MM.1S (cell line): ENCODE data around the gene ST6GAL1.

Source experiments
- DNase-seq: peaks from one replicate; pipeline ENCODE4 v3.0.0-alpha.2; 2015
- H2AFZ ChIP-seq: fragments of 300-600 bp; sonication (generic); 2 replicates; pipeline ENCODE4 v1.6.0; 2016; ENCODE audit warnings: antibody characterized with exemption, low read length
- H3F3A ChIP-seq: fragments of 300-600 bp; sonication (generic); 2 replicates; pipeline ENCODE4 v1.6.1; 2016; ENCODE audit warnings: mild to moderate bottlenecking, antibody characterized with exemption, low read length, moderate library complexity, mixed read lengths; ENCODE audit not compliant: insufficient read depth
- H3K27ac ChIP-seq: fragments of 300-600 bp; sonication (generic); 2 replicates; pipeline ENCODE4 v1.5.1; 2016; ENCODE audit warnings: mild to moderate bottlenecking, low read length
- H3K27me3 ChIP-seq: fragments of 300-600 bp; sonication (generic); replicated peaks from 2 replicates; pipeline ENCODE4 v1.6.0; 2016; ENCODE audit warnings: low read length; ENCODE audit not compliant: insufficient read depth
- H3K36me3 ChIP-seq: fragments of 300-600 bp; sonication (generic); replicated peaks from 2 replicates; pipeline ENCODE4 v1.6.1; 2016; ENCODE audit warnings: mild to moderate bottlenecking, low read length, mixed read lengths; ENCODE audit not compliant: insufficient read depth
- H3K4me1 ChIP-seq: fragments of 300-600 bp; sonication (generic); 2 replicates; pipeline ENCODE4 v1.6.1; 2016; ENCODE audit warnings: low read length, mixed read lengths
- H3K4me2 ChIP-seq: fragments of 300-600 bp; sonication (generic); 2 replicates; pipeline ENCODE4 v1.6.0; 2016; ENCODE audit warnings: low read depth, low read length
- H3K4me3 ChIP-seq: fragments of 300-600 bp; sonication (generic); 2 replicates; pipeline ENCODE4 v1.5.1; 2016; ENCODE audit warnings: low read length, mixed read lengths
- H3K79me2 ChIP-seq: fragments of 300-600 bp; sonication (generic); 2 replicates; pipeline ENCODE4 v1.6.1; 2016; ENCODE audit warnings: mixed run types, low read length, mixed read lengths
- H3K9ac ChIP-seq: fragments of 300-600 bp; sonication (generic); 2 replicates; pipeline ENCODE4 v1.6.1; 2016; ENCODE audit warnings: low read length, mixed read lengths
- H3K9me2 ChIP-seq: fragments of 300-600 bp; sonication (generic); replicated peaks from 2 replicates; pipeline ENCODE4 v1.6.1; 2016; ENCODE audit warnings: mild to moderate bottlenecking, low read length, mixed read lengths; ENCODE audit not compliant: insufficient read depth
- H3K9me3 ChIP-seq: fragments of 300-600 bp; sonication (generic); replicated peaks from 2 replicates; pipeline ENCODE4 v1.6.1; 2016; ENCODE audit warnings: mild to moderate bottlenecking, low read length, mixed read lengths; ENCODE audit not compliant: insufficient read depth
- H4K20me1 ChIP-seq: fragments of 300-600 bp; sonication (generic); 2 replicates; pipeline ENCODE4 v1.6.1; 2016; ENCODE audit warnings: mild to moderate bottlenecking, low read length, moderate library complexity, mixed read lengths; ENCODE audit not compliant: insufficient read depth
- EZH2 ChIP-seq: fragments of 300-600 bp; sonication (generic); optimal IDR thresholded peaks from 2 replicates; pipeline ENCODE3; 2017; ENCODE audit warnings: low read depth, mild to moderate bottlenecking, antibody characterized with exemption, low read length, mixed read lengths
- EZH2phosphoT487 ChIP-seq: fragments of 300-600 bp; sonication (generic); IDR thresholded peaks from 2 replicates; pipeline ENCODE4 v1.6.1; 2018; ENCODE audit warnings: antibody characterized with exemption, low read length
- TF ChIP-seq, protein P1 (sequence below): fragments of 300-600 bp; sonication (generic); IDR thresholded peaks from 2 replicates; pipeline ENCODE4 v1.5.1; 2016; ENCODE audit warnings: antibody characterized with exemption, low read length, mixed read lengths

ST6GAL1 gene

DNA sequence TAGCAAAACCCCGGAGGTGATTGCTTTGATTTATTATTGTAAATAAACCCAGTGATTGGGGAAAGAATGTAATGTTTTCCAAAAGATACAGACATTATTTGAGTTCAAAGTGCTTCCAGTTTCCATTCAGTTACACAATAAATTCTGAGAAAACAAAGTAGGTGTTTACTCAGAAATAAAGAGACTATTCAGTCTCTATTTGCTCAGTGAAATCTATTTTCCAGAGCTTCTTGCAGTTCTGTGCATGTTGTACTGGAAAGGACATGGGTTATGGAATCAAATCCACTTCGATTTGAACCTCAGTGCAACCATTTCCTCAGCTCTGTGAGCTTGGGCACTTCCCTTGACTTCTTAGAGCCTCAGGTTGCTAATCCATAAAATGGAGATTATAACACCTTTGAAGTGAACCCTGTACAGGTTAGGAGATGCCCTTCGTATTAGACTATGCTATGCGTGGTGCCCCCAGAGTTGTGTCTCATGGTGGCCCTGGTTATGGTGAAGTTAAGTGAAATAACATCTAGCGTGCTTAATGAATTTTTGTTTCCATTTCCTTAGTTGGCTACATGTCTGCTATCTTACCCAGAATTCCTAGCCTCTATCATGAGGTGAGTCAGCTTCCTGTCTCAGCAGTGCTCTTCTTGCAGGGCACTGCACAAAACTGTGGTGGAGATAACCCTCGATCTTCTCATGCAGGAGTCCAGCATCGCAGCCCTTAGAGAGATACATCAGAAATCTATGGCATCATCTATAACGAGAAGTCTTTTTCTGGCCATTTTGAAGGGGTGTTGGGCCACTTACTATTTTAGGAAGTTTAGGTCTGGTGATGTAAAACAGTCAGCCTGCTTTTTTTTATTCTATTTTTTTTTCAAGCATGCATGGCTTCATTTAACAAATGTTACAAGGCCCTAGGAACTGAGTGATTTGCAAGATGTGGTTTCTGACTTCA, 111.3 kb downstream of the ST6GAL1 start:
- Histone ChIP-seq H3K79me2 (peaks cover 92% of the 10 kb centered on the region), H4K20me1 (no peaks in the 10 kb centered on the region), H3K4me2 (no peak overlapping the region), H3K27me3 (no peaks in the 10 kb centered on the region), H3F3A (peaks cover 17% of the 10 kb centered on the region), H3K4me3 (no peak overlapping the region), H3K36me3 (peaks cover 31% of the 10 kb centered on the region), H3K9ac (no peak overlapping the region), H3K9me2 (no peaks in the 10 kb centered on the region), H3K4me1 (peaks cover 58% of the 10 kb centered on the region), H2AFZ (no peak overlapping the region), H3K9me3 (no peaks in the 10 kb centered on the region), H3K27ac (peak overlapping the region; percentile 1; the same call in 1 of the 2 replicates)
- TF ChIP-seq EZH2phosphoT487, result no peak
- TF ChIP-seq, protein P1, sequence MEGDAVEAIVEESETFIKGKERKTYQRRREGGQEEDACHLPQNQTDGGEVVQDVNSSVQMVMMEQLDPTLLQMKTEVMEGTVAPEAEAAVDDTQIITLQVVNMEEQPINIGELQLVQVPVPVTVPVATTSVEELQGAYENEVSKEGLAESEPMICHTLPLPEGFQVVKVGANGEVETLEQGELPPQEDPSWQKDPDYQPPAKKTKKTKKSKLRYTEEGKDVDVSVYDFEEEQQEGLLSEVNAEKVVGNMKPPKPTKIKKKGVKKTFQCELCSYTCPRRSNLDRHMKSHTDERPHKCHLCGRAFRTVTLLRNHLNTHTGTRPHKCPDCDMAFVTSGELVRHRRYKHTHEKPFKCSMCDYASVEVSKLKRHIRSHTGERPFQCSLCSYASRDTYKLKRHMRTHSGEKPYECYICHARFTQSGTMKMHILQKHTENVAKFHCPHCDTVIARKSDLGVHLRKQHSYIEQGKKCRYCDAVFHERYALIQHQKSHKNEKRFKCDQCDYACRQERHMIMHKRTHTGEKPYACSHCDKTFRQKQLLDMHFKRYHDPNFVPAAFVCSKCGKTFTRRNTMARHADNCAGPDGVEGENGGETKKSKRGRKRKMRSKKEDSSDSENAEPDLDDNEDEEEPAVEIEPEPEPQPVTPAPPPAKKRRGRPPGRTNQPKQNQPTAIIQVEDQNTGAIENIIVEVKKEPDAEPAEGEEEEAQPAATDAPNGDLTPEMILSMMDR, result no peak
- TF ChIP-seq EZH2, result no peak
- peak; percentile 44 for DNase-seq

DNA sequence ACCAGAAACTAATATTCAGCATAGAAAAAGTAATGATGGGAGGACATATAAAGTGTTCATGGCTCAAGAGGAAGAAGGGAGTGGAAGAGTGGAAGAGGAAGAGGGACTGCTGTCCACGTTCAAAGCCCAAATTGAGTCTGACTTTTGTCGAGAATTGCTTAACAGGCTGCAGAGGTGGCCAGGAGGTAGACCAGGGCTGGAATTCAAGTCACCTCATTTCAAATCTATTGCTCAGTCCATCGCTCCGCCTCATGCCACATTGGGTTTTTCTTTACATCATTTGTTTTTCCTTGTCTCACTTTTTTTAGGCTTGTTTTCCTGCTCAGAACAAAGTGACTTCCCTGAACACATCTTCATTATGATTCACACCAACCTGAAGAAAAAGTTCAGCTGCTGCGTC, 112.0 kb downstream of the ST6GAL1 start:
- H3K9me2 ChIP-seq, result no peaks in the 10 kb centered on the region
- no peak overlapping the region for H3K9ac ChIP-seq
- no peaks in the 10 kb centered on the region for H3K9me3 ChIP-seq
- no peak overlapping the region for H2AFZ ChIP-seq
- DNase-seq, result no peak
- no peaks in the 10 kb centered on the region for H3K27me3 ChIP-seq
- no peak for TF ChIP-seq EZH2
- no peak for TF ChIP-seq EZH2phosphoT487
- TF ChIP-seq, protein P1, result no peak
- H3K4me1 ChIP-seq, result peaks cover 58% of the 10 kb centered on the region
- H3K36me3 ChIP-seq, result peaks cover 31% of the 10 kb centered on the region
- peak overlapping the region; percentile 13; the same call in 1 of the 2 replicates for H3K27ac ChIP-seq
- H3K4me2 ChIP-seq, result 0 out of 2 replicates have a peak overlapping the region, but pooled peaks have one; percentile 7
- H4K20me1 ChIP-seq, result no peaks in the 10 kb centered on the region
- no peak overlapping the region for H3K4me3 ChIP-seq
- peaks cover 91% of the 10 kb centered on the region for H3K79me2 ChIP-seq
- H3F3A ChIP-seq, result peaks cover 17% of the 10 kb centered on the region

DNA sequence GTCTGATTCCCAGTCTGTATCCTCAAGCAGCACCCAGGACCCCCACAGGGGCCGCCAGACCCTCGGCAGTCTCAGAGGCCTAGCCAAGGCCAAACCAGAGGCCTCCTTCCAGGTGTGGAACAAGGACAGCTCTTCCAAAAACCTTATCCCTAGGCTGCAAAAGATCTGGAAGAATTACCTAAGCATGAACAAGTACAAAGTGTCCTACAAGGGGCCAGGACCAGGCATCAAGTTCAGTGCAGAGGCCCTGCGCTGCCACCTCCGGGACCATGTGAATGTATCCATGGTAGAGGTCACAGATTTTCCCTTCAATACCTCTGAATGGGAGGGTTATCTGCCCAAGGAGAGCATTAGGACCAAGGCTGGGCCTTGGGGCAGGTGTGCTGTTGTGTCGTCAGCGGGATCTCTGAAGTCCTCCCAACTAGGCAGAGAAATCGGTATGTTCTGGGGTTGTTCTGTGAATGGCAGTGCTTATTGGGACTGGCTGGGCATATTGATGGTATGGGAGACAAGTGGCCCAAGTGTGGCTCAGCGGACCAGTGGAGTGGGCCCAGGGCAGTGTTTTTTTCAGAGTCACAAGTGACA, 112.6 kb downstream of the ST6GAL1 start:
- H3K36me3 ChIP-seq, result peaks cover 31% of the 10 kb centered on the region
- peak overlapping the region; percentile 13; the same call in 1 of the 2 replicates for H3K27ac ChIP-seq
- H3K4me3 ChIP-seq, result no peak overlapping the region
- H3K4me1 ChIP-seq, result peaks cover 58% of the 10 kb centered on the region
- H3K9me3 ChIP-seq, result no peaks in the 10 kb centered on the region
- peaks cover 94% of the 10 kb centered on the region for H3K79me2 ChIP-seq
- peaks cover 17% of the 10 kb centered on the region for H3F3A ChIP-seq
- peak overlapping the region; percentile 7; the same call in 1 of the 2 replicates for H3K4me2 ChIP-seq
- no peak for TF ChIP-seq EZH2
- TF ChIP-seq, protein P1, result no peak
- TF ChIP-seq EZH2phosphoT487, result no peak
- H4K20me1 ChIP-seq, result no peaks in the 10 kb centered on the region
- H2AFZ ChIP-seq, result no peak overlapping the region
- no peak overlapping the region for H3K9ac ChIP-seq
- H3K9me2 ChIP-seq, result no peaks in the 10 kb centered on the region
- H3K27me3 ChIP-seq, result no peaks in the 10 kb centered on the region
- DNase-seq, result no peak
